K562 (cell line): Measurements from ENCODE around the gene CLIP4. TPM values are rescaled to one million over a fixed set of nuclear protein-coding genes. Genes with fewer than 3 reads are reported as not detected.
A peak's percentile ranks its signal among the peaks of the same experiment; 100 is the strongest.

Experiments
- ATAC-seq: fragments of 200-7000 bp; cut with Tn5 transposase; 3 replicates; pipeline ENCODE4 v1.9.1; 2020; ENCODE audit warnings: moderate library complexity
- BruUV-seq: library from RNA; stranded (reverse); fragments of 400-500 nt; replicated peaks from 2 replicates; lab custom pipeline; 2021; lab: Mats Ljungman, UMichigan
- CTCF ChIA-PET: fragments of 300-600 bp; formaldehyde crosslinking; extraction: SDS; loops from one replicate; lab custom pipeline; 2021; ENCODE audit warnings: low intra/inter-chr PET ratio; lab: Yijun Ruan, JAX
- POLR2A ChIA-PET: fragments of 300-600, 350-650 bp; sonication (Branson Sonifier 250); formaldehyde crosslinking; extraction: SDS; loops from one replicate; lab custom pipeline; 2021; ENCODE audit warnings: antibody characterized with exemption, inconsistent platforms; lab: Yijun Ruan, JAX
- DNase-seq, 4 experiments: peaks; one replicate each; pipeline versions ENCODE4 v3.0.0 to v3.0.0-alpha.2; 2011 to 2018; ENCODE audit warnings: low spot score in 3 of 4, mixed read lengths in 3 of 4; ENCODE audit errors: extremely low read depth in 1 of 4
- FAIRE-seq: peaks from 2 replicates; lab custom pipeline; 2011; peaks lifted over from hg19 to GRCh38; lab: Jason Lieb, UNC
- H2AFZ ChIP-seq: 2 replicates; pipeline ENCODE4 v1.6.0; 2011; ENCODE audit warnings: low read depth, low read length, control low read depth, inconsistent platforms
- H3K27ac ChIP-seq: fragments of 200-600 bp; 3 replicates; pipeline ENCODE4 v1.8.0; 2011; ENCODE audit warnings: low read depth, mild to moderate bottlenecking, control low read depth, inconsistent platforms, low read length, moderate library complexity, mixed read lengths; ENCODE audit errors: extremely low read depth
- H3K27me3 ChIP-seq, 2 experiments: fragments of 300-600 bp in 1 of 2; 2 replicates in 1 of 2; 3 replicates in 1 of 2; pipeline versions ENCODE4 v1.6.0 to v1.8.0; 2011; ENCODE audit warnings: inconsistent platforms in 2 of 2, low read length in 2 of 2, mild to moderate bottlenecking in 1 of 2, mixed read lengths in 1 of 2, moderate library complexity in 1 of 2; ENCODE audit not compliant: control insufficient read depth in 2 of 2, insufficient read depth in 2 of 2
- H3K36me3 ChIP-seq: fragments of 300-600 bp; 3 replicates; pipeline ENCODE4 v1.8.0; 2011; ENCODE audit warnings: mild to moderate bottlenecking, low read length, inconsistent platforms; ENCODE audit not compliant: control insufficient read depth, insufficient read depth
- H3K4me1 ChIP-seq, 2 experiments: fragments of 200-600 bp in 1 of 2; replicated peaks in 1 of 2; 2 replicates in 1 of 2; 3 replicates in 1 of 2; pipeline versions ENCODE4 v1.5.1 to v1.8.0; 2011; ENCODE audit warnings: inconsistent platforms in 2 of 2, low read length in 2 of 2, mild to moderate bottlenecking in 1 of 2, mixed read lengths in 1 of 2, moderate library complexity in 1 of 2; ENCODE audit not compliant: control insufficient read depth in 2 of 2, insufficient read depth in 2 of 2
- H3K4me2 ChIP-seq: 2 replicates; pipeline ENCODE4 v1.6.1; 2011; ENCODE audit warnings: low read length, control low read depth, inconsistent platforms, mixed read lengths; ENCODE audit not compliant: insufficient read depth
- H3K4me3 ChIP-seq: fragments of 200-600 bp; sonication (generic), shearing (Covaris generic); 2 replicates; pipeline ENCODE4 v1.5.1; 2016; ENCODE audit warnings: control low read depth, inconsistent platforms
- H3K79me2 ChIP-seq: fragments of 200-600 bp; 3 replicates; pipeline ENCODE4 v1.8.0; 2011; ENCODE audit warnings: low read length, inconsistent platforms; ENCODE audit not compliant: control insufficient read depth, insufficient read depth
- H3K9ac ChIP-seq, 2 experiments: 2 replicates each; pipeline versions ENCODE4 v1.6.0 to v1.6.1; 2011; ENCODE audit warnings: low read depth in 2 of 2, low read length in 2 of 2, control low read depth in 1 of 2, inconsistent platforms in 1 of 2, mild to moderate bottlenecking in 1 of 2, mixed read lengths in 1 of 2; ENCODE audit not compliant: insufficient read depth in 1 of 2
- H3K9me1 ChIP-seq: one replicate; pipeline ENCODE4 v1.6.0; 2011; ENCODE audit warnings: inconsistent platforms, mild to moderate bottlenecking, low read length, moderate library complexity; ENCODE audit not compliant: control insufficient read depth, insufficient read depth
- H3K9me3 ChIP-seq: replicated peaks from 2 replicates; pipeline ENCODE4 v1.5.1; 2011; ENCODE audit warnings: low read depth, low read length, inconsistent platforms; ENCODE audit not compliant: control insufficient read depth, insufficient read depth
- H4K20me1 ChIP-seq: replicated peaks from 2 replicates; pipeline ENCODE4 v1.6.1; 2011; ENCODE audit warnings: low read length, inconsistent platforms, mixed read lengths; ENCODE audit not compliant: control insufficient read depth, insufficient read depth
- CEBPG ChIP-seq, 3 experiments: fragments of 200-800 bp in 1 of 3; sonication (Bioruptor generic) in 1 of 3; sonication (generic) in 1 of 3; formaldehyde crosslinking in 1 of 3; IDR thresholded peaks in 2 of 3; conservative IDR thresholded peaks in 1 of 3; 2 replicates each; pipeline versions ENCODE4 v1.6.1 to v1.8.0; 2016 to 2022; ENCODE audit warnings: missing compliant biosample characterization in 2 of 3, missing genetic modification characterization in 2 of 3, mild to moderate bottlenecking in 1 of 3, missing genetic modification reagents in 1 of 3
- CHAMP1 ChIP-seq: fragments of 450-650 bp; IDR thresholded peaks from 2 replicates; pipeline ENCODE4 v1.6.1; 2016; ENCODE audit warnings: mild to moderate bottlenecking
- CHD4 ChIP-seq: fragments of 200-600 bp; sonication (generic); IDR thresholded peaks from 3 replicates; pipeline ENCODE4 v1.6.1; 2012; ENCODE audit warnings: low read depth, mild to moderate bottlenecking, mixed read lengths, low read length, inconsistent platforms; ENCODE audit not compliant: insufficient read depth, insufficient replicate concordance, poor library complexity, severe bottlenecking
- CTCF ChIP-seq, 3 experiments: IDR thresholded peaks in 2 of 3; conservative IDR thresholded peaks in 1 of 3; 2 replicates each; pipeline ENCODE4 v1.5.1; 2011 to 2012; ENCODE audit warnings: low read length in 3 of 3, mild to moderate bottlenecking in 3 of 3, control low read depth in 2 of 3, improper control_type of control experiment in 1 of 3, inconsistent platforms in 1 of 3, low read depth in 1 of 3, mixed read lengths in 1 of 3, moderate library complexity in 1 of 3; ENCODE audit not compliant: insufficient read depth in 2 of 3
- SP2 ChIP-seq: IDR thresholded peaks from 2 replicates; pipeline ENCODE4 v1.6.1; 2011; ENCODE audit warnings: mild to moderate bottlenecking, low read depth, low read length, moderate library complexity; ENCODE audit not compliant: poor library complexity, severe bottlenecking; ENCODE audit errors: extremely low read depth
- THAP12 ChIP-seq: fragments of 250-450 bp; sonication (Bioruptor Pico); IDR thresholded peaks from 2 replicates; pipeline ENCODE4 v1.9.0; 2021; ENCODE audit warnings: mild to moderate bottlenecking, inconsistent platforms
- ZNF507 ChIP-seq: conservative IDR thresholded peaks from 2 replicates; pipeline ENCODE4 v1.6.1; 2017; ENCODE audit warnings: missing genetic modification characterization, missing compliant biosample characterization
- WGBS: fragments of 100-300 bp; shearing (Covaris generic); methylation state at CpG from one replicate; pipeline ENCODE4 v1.1.6; 2016; ENCODE audit warnings: low coverage, mixed read lengths; ENCODE audit not compliant: insufficient coverage; ENCODE audit errors: missing lambda C conversion rate; 5-methylcytosine and 5-hydroxymethylcytosine counted together
- in situ Hi-C: fragments of 300-500 bp; cut with MboI; formaldehyde crosslinking; loops from 4 replicates; pipeline ENCODE4 v1.15.0; 2018; ENCODE audit warnings: inconsistent platforms, mixed read lengths
- intact Hi-C: fragments of 100-400 bp; cut with micrococcal nuclease; formaldehyde crosslinking; loops from 2 replicates; pipeline ENCODE4 v1.14.2; 2022
- polyA plus RNA-seq, 8 experiments: library from polyadenylated mRNA; depleted of rRNA in 4 of 8; stranded (reverse) in 5 of 8; unstranded in 3 of 8; fragments of >200 nt; fragmentation: Nextera tagmentation in 2 of 8; fragmentation: Illumina TruSeq in 1 of 8; extraction: Ambion mirVana in 2 of 8; extraction: Trizol in 1 of 8; gene quantifications; 2 replicates each; pipeline versions ENCODE4 v1.2.1 to v1.2.3, GENCODE V29; 2011 to 2014; ENCODE audit warnings: inconsistent platforms in 1 of 8, missing spikeins in 1 of 8
- total RNA-seq, 7 experiments: library from RNA; depleted of rRNA in 6 of 7; stranded (reverse); fragments of >200 nt in 6 of 7; fragmentation: Illumina TruSeq in 2 of 7; extraction: Trizol in 2 of 7; gene quantifications; 2 replicates each; pipeline versions ENCODE4 v1.2.1 to v1.2.3, GENCODE V29; 2011 to 2021; ENCODE audit warnings: low replicate concordance in 1 of 7

Gene CLIP4
- total and polyA plus RNA-seq, 9 of the 15 experiments (the other 6 are each of a cell fraction or from before 2014, with no cell fraction given) = 0.03 to 0.38 (median 0.13) TPM; not detected in 5

GRCh38 chr2:29209551-29209950 lies 94.3 kb downstream of the CLIP4 start (continued):
- TF ChIP-seq THAP12 (CRISPR knock-in tag) (no peak), SP2 (no peak), CHAMP1 (no peak), ZNF507 (no peak), CHD4 (no peak)
- TF ChIP-seq, all 486 proteins: peak for 0

GRCh38 chr2:29212009-29212408 lies 96.8 kb downstream of the CLIP4 start:
- CTCF ChIA-PET = no interaction called here
- intact Hi-C loops = no loop called here

More at GRCh38 chr2:29212009-29212408, 96.8 kb downstream of the CLIP4 start:
- Histone ChIP-seq H3K9me1 (no peaks in the 10 kb centered on the region), H2AFZ (no peak overlapping the region), H3K36me3 (no peaks in the 10 kb centered on the region), H3K79me2 (no peaks in the 10 kb centered on the region), H3K9ac (no peak overlapping the region), H3K4me1 (no peaks in the 10 kb centered on the region), H3K4me3 (no peak overlapping the region), H3K27ac (no peak overlapping the region), H3K4me2 (no peak overlapping the region), H3K9me3 (no peaks in the 10 kb centered on the region), H4K20me1 (peaks cover 2% of the 10 kb centered on the region; the same call in 1 of the 2 replicates), H3K27me3 (peaks cover 0 to 41% of the 10 kb centered on the region in 2 experiments; a peak in 2 of 5 replicates)
- FAIRE-seq (no peak), DNase-seq (peak in 1 of 4 experiments; percentile 3), ATAC-seq (no peak)
- TF ChIP-seq CEBPG (CRISPR knock-in tag; IDR thresholded peaks at IDR 0.05) (no peak), CEBPG (tag; conservative IDR thresholded peaks at IDR 0.05 in 1 of 2, IDR thresholded peaks at IDR 0.05 in 1 of 2) (no peak), CTCF (IDR thresholded peaks at IDR 0.05 in 2 of 3, conservative IDR thresholded peaks at IDR 0.05 in 1 of 3; ENCODE audit: insufficient read depth in 2 of 3, low read depth in 1 of 3, low read length in 3 of 3) (0 out of 6 replicates have a peak, but pooled peaks of 1 of the 3 experiments have one; percentile 3)
- in situ Hi-C loops = no loop called here
- 0% methylated on average over 5 of the region's 5 CpGs for WGBS
- BruUV-seq = no TSS peak
- POLR2A ChIA-PET = no interaction called here
